Sigmoid colon (tissue), 4 donors: ENCODE measurements around the gene C1QL1.

Experiments
- CTCF ChIP-seq, 4 experiments: fragments of 450-650 bp in 3 of 4; fragments of 200-600 bp in 1 of 4; IDR thresholded peaks; one replicate each; pipeline ENCODE4 v1.5.1; 2016 to 2019; ENCODE audit warnings: antibody characterized with exemption in 4 of 4, mild to moderate bottlenecking in 3 of 4, moderate library complexity in 2 of 4
- EP300 ChIP-seq, 4 donors: sonication (generic); formaldehyde crosslinking; IDR thresholded peaks; one replicate each; pipeline ENCODE4 v1.6.1; 2017; ENCODE audit warnings: antibody characterized with exemption in 4 of 4
- POLR2AphosphoS5 ChIP-seq, 4 donors: sonication (generic); formaldehyde crosslinking; IDR thresholded peaks; one replicate each; pipeline ENCODE4 v1.6.1; 2017; ENCODE audit warnings: antibody characterized with exemption in 4 of 4

DNA sequence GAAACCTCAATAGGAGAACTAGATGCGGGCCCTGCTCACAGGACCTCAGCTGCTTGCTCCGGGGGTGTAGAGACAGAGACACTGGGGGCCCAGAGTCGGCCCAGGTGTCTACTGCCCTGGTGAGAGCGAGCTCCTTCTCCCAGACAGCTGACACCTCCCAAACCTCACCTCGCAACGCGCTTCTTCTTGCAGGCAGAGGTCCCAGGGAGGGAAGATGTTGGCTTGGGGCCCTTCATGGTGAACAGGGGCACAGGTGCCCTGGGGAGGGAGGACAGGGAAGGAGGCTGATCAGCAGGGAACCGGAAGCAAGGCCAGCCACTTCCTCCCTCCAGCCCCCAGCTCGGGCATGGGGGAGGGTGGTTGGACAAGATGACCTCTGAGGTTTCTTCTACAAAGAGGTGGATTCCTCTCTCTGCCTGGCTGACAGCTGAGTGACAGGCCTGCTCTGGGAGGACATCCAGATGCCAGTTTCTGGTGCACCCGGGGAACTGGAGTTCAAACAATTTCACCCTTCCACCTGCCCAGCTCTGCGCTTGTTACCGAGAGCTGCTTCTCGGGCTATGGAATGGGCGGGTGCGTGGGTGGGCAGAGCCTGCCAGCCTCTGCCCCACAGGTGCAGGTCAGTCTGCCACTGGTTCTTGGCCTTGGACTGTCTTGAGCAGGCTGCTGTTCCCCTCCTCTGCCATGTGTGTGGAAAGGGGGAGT is 41.1 kb downstream of the C1QL1 start:
- TF ChIP-seq CTCF (IDR thresholded peaks at IDR 0.05): no peak
- TF ChIP-seq POLR2AphosphoS5 (IDR thresholded peaks at IDR 0.05): no peak
- TF ChIP-seq EP300 (IDR thresholded peaks at IDR 0.05): no peak
